GM10248 (cell line): ENCODE measurements around the gene PRR23E.

Experiments
- CTCF ChIA-PET: fragments of 300-600 bp; sonication (Branson Sonifier 250); formaldehyde crosslinking; extraction: SDS; loops from one replicate; lab custom pipeline; 2021; ENCODE audit warnings: antibody characterized with exemption; lab: Yijun Ruan, JAX
- POLR2A ChIA-PET: fragments of 350-650 bp; sonication (Branson Sonifier 250); formaldehyde crosslinking; extraction: SDS; loops from one replicate; lab custom pipeline; 2020; ENCODE audit warnings: antibody characterized with exemption; lab: Yijun Ruan, JAX
- DNase-seq: peaks from one replicate; pipeline ENCODE4 v3.0.0; 2012; ENCODE audit errors: extremely low spot score
- TF ChIP-seq, protein P1 (sequence below): IDR thresholded peaks from 2 replicates; pipeline ENCODE4 v1.5.1; 2012; ENCODE audit warnings: mild to moderate bottlenecking, low read depth; ENCODE audit errors: extremely low read depth, missing control alignments, control extremely low read depth

PRR23E gene

DNA sequence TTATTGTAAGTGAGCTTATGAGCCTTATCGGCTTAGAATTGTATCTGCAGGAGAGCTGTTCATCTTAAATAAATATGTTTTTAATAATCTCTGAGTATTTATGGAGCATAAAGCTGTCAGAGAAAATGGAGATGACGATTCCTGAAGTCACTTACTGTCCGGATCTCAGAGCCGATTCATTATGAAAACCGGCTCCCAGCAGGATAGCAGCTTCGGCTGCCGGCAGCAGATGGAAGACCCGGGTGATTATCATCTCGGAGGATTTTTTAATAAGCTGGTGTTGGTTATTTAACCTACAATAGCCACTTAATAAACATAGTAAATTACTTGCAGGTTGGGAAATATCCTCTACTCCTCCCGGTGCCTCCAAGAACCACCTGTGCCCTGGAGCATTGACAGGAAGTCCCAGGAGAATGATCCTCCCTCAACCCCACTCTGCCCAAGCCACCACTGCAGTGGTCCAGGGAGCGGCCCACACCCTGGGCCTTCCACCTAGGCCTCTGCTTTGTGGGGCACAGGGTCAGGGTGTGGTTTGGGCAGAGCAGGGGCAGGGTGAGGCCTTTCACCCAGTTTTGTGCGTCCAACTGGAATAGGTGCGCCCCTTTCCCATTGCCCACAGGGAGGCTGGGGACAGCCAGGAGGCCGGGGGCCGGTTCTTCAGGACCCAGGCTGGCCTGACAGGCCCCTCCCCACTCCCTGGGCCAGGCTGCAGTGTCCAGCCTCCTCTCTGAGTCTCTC lies 42.2 kb upstream of the PRR23E start:
- TF ChIP-seq, protein P1, sequence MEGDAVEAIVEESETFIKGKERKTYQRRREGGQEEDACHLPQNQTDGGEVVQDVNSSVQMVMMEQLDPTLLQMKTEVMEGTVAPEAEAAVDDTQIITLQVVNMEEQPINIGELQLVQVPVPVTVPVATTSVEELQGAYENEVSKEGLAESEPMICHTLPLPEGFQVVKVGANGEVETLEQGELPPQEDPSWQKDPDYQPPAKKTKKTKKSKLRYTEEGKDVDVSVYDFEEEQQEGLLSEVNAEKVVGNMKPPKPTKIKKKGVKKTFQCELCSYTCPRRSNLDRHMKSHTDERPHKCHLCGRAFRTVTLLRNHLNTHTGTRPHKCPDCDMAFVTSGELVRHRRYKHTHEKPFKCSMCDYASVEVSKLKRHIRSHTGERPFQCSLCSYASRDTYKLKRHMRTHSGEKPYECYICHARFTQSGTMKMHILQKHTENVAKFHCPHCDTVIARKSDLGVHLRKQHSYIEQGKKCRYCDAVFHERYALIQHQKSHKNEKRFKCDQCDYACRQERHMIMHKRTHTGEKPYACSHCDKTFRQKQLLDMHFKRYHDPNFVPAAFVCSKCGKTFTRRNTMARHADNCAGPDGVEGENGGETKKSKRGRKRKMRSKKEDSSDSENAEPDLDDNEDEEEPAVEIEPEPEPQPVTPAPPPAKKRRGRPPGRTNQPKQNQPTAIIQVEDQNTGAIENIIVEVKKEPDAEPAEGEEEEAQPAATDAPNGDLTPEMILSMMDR: no peak
- CTCF ChIA-PET: interaction anchor here (1.6 to 2.4 kb wide), 2 partner anchors 8 to 11 kb away, joined by 3 to 6 read pairs; no protein-coding TSS in a partner anchor
- POLR2A ChIA-PET: no interaction called here

DNA sequence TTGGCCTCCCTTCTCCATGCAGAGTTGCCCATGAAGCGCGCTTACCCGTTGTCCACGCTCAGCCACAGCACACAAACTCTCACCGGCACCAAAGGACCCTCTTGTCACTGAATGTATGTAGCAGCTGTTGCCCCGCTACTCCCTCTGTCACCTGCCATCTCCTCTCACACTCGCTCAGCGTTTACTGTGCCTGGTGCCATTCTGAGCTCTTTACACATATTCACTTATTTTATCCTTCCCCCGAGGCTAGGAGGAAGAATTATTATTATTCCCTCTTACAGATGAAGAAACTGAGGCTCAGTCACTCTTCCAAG lies 41.7 kb upstream of the PRR23E start:
- POLR2A ChIA-PET: no interaction called here
- no peak for DNase-seq
- TF ChIP-seq, protein P1: no peak
- CTCF ChIA-PET: interaction anchor here (1.4 to 2.4 kb wide), 2 partner anchors 8 to 39 kb away, joined by 4 to 6 read pairs; no protein-coding TSS in a partner anchor

More for the DNA sequence above, 42.2 kb upstream of the PRR23E start:
- no peak for DNase-seq

DNA sequence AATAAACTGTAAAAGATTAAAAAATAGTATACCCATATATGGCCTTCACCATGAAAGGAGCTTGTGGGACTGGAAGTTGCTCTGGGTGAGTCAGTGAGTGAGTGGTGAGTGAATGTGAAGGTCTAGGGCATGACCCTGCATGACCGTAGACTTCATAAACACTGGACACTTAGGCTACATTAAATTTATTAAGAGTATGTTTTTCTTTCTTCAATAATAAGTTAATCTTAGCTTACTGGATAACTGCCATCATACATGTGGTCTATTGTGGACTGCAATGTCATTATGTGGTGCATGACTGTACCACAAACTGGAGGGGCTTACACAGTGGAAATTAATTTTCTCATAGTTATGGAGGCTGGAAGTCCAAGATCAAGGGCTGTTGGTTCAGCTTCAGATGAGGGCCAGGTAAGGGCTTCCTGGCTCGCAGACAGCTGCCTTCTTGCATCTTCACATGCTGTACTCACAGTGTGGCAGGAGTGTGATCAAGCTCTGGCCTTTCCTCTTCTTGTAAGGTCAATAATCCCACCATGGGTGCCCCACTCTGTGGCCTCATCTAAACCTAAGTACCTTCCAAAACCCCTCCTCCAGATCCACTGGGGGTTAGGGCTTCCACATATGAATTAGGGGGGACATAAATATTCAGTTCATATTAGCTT lies 40.8 kb upstream of the PRR23E start:
- ChIA-PET CTCF (interaction anchor here (1.1 to 2.4 kb wide), 4 partner anchors 9 to 52 kb away, joined by 3 to 6 read pairs (median 4); no protein-coding TSS in a partner anchor), POLR2A (no interaction called here)

DNA sequence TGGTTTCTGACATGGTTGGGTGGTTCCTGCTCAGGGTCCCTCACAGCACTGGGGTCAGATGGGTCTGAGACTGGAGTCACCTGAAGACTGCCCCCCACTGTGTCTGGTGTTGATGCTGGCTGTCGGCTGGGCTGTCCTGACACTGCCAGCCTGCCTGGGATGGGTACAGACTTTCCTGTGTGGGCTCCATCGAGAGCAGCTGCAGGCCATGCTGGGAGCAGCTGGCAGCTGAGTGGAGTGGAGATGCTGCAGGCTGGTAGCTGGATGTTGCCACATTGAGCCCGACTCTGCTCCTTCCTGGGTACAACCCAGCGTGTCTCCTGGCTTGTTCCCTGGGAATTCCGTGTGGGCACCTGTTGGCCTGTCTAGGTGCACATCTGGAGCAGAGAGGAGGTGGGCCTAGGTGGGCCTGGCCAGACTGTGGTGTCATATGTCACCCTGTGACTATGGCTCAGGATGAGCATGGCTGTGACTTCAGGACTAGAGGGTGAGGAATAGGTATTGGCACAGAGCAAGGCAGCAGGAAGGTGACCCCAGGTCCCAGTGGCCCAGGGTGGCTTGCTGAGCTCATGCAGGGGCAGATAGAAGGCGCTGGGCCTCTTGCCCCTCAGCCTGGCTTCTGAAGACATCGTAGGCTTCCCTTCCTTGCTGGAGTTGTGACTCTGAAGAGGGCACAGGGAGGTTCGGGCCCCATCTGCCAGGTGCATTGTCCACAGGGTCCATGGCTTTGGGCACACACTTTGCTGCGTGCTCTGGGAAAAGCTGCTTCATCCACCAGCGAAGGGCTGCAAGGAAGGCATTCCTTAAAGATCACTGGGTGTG lies 40.0 kb upstream of the PRR23E start:
- TF ChIP-seq, protein P1: no peak
- DNase-seq: no peak
- ChIA-PET POLR2A (no interaction called here), CTCF (interaction anchor here (1.0 to 2.4 kb wide), 5 partner anchors 10 to 53 kb away, joined by 3 to 6 read pairs (median 4); no protein-coding TSS in a partner anchor)

More for the DNA sequence above, 40.8 kb upstream of the PRR23E start:
- no peak for DNase-seq
- TF ChIP-seq, protein P1: no peak

DNA sequence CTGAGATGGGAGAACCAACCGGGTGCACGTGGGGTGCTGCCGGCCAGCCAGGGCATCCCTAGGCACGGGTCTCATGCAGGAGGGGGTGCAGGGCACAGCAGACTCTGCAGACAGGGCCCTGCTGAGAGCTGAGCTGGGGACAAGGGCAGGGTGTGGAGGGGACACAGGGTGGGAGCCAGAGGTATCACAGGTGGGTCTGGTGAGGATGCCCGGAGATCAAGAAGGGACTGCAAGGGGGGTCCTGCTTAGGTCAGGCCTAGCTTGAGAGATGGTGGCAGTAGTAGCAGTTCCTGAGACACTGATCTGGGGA lies 39.5 kb upstream of the PRR23E start:
- POLR2A ChIA-PET: no interaction called here
- DNase-seq: no peak
- CTCF ChIA-PET: interaction anchor here (1.0 kb wide), 1 partner anchor 15 kb away, joined by 4 read pairs; no protein-coding TSS in a partner anchor
- TF ChIP-seq, protein P1: no peak

DNA sequence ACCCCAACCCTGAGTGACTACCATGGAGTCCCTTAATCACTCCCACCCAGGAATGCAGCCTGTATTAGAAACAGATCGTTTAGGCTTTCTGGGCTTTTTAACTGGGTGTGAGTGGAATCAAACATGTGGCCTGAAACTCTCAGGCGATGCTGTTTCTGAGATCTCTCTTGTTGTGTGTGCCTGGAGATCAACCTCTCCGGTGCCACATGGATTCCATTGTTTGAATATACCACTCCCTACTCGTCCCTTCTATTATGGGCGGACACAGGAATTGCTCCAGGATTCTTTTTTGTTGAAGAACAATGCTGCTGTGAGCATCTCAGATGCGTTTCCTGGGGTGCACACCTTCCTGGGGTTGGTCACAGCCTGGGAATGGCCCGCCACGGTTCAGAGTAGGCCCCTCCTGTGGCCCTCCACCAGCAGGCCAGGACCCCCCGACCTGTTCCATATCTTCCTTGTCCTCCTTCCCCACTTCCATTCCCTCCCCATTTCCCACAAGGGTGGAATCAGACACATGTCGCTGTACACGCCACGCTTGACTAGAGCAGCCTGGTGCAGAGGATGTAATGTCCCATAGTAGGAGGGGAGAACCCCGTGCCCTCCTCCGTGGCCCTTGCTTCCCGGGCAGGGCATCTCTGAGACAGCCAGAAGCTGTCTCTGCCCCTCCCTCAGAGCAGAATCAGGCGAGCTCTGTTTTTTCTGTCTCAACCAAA lies 36.4 kb upstream of the PRR23E start:
- POLR2A ChIA-PET: no interaction called here
- CTCF ChIA-PET: no interaction called here
- DNase-seq: no peak

More for the DNA sequence above, 36.4 kb upstream of the PRR23E start:
- TF ChIP-seq, protein P1: no peak
